ENCODE data around the gene WIPF3.

GRCh38 chr7:29956487-29956836 lies 150.2 kb downstream of the WIPF3 start:
- TF ChIP-seq CTCF (IDR thresholded peaks at IDR 0.05) (no peak), POLR2AphosphoS5 (IDR thresholded peaks at IDR 0.05) (no peak)
